ENCODE measurements around the gene TTC9C.
A peak's percentile ranks its signal among the peaks of the same experiment; 100 is the strongest.

The TTC9C gene

GRCh38 chr11:62786318-62787004 is 58.2 kb downstream of the TTC9C start:
- DNase-seq (ENCODE audit: low read depth) = peak; percentile 77
- TF ChIP-seq CTCF (conservative IDR thresholded peaks at IDR 0.05; ENCODE audit: low read length) = peak; percentile 91
- peak overlapping the region; percentile 80 for H3K4me3 ChIP-seq (ENCODE audit: low read length)

- DNase-seq (ENCODE audit: low read depth) = peak; percentile 96
- peak; percentile 59 for TF ChIP-seq CTCF (conservative IDR thresholded peaks at IDR 0.05; ENCODE audit: low read length)
Measured at GRCh38 chr11:62787005-62787759, 58.9 kb downstream of the TTC9C start, which contains the start of gene TMEM179B. Gene TMEM179B, plus strand, starts transcription at chr11:62787402. Its CDS starts 30 bp downstream, at chr11:62787432.

More at GRCh38 chr11:62787005-62787759, 58.9 kb downstream of the TTC9C start, which contains the start of gene TMEM179B:
- peak within 1 kb of the TSS; percentile 80 for H3K4me3 ChIP-seq (ENCODE audit: low read length)
